SKM-1 treated with dmso at 0.1 percent for 144 hours (cell line): ENCODE data around the gene TTLL8.

Source experiments
- DNase-seq: peaks from one replicate; lab custom pipeline; 2025; ENCODE audit not compliant: unreplicated experiment; lab: John Stamatoyannopoulos, UW

Gene TTLL8

DNA sequence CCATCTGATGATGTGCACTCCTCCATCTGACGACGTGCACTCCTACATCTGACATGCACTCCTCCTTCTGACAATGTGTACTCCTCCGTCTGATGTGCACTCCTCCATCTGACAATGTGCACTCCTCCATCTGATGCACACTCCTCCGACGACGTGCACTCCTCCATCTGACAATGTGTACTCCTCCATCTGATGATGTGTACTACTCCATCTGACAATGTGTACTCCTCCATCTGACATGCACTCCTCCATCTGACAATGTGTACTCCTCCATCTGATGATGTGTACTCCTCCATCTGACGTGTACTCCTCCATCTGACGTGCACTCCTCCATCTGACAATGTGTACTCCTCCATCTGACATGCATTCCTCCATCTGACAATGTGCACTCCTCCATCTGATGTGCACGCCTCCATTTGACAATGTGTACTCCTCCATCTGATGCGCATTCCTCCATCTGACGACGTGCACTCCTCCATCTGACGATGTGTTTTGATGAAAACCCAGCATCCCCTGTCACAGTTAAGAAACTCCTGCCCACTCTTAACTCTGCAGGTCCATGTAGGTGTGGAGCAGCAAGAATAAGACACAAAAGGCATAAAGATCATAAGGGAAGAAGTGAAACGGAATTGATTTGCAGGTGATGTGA, 35.8 kb downstream of the TTLL8 start:
- no peak for DNase-seq

DNA sequence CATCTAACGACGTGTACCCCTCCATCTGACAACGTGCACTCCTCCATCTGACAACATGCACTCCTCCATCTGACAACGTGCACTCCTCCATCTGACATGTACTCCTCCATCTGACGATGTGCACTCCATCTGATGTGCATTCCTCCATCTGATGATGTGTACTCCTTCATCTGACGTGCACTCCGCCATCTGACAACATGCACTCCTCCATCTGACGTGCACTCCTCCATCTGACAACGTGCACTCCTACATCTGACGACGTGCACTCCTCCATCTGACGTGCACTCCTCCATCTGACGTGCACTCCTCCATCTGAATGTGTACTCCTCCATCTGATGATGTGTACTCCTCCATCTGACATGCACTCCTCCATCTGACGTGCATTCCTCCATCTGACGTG, 37.5 kb downstream of the TTLL8 start:
- DNase-seq, result no peak

DNA sequence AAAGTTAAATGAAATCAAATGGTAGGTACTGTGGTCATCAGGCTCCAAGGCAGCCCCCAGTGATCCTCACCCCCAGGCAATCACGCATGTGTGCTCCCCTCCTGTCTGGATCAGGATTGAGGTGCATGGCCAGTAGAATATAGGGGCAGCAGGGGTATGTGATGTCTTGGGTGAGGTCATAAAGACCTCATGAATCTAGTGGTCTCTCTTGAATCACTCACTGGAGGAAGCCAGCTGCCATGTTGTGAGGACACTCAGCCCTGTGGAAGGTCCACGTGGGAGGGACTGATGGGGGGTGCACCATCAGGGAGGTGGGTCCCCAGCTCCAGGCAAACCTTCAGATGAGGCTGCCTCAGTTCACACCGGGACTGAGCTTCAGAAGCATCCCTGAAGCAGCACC, 38.8 kb downstream of the TTLL8 start:
- DNase-seq, result no peak

DNA sequence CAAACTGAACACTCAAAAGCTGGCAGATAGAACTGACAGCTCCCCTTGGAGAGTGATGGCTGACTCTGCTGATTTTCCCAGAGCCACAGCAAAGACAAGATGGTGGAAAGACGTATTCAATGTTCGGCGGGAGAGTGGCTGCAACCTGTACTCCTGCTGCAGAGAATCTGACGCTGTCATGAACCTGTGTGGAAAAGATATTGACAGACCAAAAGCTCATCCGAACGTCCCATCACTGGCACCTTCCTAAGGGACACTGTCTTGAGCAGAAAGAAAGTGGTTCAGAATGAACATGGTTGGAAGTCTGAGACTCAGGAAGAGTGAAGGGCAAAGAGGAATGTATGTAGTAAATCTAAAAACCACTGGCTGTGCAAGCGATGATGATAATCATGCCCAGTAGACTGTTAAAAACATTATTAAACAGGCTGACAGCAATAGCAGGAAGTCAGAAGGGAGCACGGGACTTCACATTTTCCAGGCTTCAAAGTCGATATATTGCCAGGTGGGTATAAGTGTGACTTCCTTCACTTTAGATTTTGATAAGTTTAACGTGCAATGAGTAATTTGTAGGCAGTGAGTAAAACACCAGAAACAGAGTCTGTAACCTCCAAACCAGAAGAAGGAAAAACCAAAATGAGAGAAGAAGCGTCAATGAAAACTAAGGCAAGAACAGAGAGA, 39.4 kb downstream of the TTLL8 start:
- DNase-seq, result no peak

DNA sequence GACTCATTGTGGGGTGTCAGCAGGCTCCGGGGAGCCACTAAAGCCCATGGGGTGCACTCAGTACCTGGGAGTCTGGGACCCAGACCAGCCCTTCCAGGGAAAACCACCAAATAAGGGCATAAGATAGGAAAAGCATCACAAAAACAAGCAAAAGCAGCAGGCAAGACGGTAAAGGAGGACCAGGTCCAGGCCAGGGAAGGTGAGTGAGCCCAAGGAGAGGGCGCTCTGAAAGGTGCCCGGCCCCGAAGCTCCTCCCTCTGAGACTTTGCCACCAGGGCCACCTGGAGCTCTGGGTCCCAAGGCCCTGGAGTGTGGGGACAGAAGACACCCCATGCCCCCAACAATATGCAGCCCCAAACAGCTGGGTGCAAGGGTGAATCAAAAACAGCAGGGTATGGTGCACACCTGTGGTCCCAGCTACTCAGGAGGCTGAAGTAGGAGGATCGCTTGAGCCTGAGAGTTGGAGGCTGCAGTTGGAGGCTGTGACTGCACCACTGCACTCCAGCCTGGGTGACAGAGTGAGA, 40.3 kb downstream of the TTLL8 start:
- no peak for DNase-seq

DNA sequence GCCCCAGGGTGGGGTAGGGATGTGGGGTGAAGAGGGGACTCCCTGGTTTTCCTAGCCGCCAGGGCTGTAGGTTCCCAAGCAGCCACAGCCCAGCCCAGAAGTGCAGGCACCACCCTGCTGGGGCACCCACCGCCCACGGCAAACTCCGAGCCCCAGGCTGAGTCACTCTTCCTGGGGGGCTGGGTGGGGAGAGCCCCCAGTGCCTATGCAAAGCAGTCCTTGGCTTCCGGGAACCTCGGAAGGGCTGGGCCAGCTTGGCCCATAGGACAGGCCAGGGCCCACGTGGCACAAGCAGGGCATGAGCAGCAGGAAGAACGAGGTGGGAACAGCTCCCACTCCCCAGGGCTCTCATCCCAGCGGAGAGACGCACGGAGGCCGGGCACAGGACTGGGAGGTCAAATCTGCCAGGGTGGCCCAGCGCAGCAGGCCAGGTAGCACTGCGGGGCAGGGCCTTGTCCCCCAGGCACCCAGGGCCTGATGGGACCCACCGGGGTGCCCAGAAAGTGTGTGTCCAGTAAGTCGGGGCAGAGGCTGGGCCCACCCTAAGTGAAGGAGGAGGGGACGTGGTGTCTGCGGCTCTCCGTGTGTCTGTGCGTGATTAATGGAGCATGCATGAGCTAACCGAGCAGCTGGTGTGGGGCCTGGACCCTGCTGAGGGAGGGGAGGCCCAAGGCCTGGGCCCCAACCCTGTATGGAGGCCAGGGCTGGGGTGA, 41.0 kb downstream of the TTLL8 start:
- no peak for DNase-seq

DNA sequence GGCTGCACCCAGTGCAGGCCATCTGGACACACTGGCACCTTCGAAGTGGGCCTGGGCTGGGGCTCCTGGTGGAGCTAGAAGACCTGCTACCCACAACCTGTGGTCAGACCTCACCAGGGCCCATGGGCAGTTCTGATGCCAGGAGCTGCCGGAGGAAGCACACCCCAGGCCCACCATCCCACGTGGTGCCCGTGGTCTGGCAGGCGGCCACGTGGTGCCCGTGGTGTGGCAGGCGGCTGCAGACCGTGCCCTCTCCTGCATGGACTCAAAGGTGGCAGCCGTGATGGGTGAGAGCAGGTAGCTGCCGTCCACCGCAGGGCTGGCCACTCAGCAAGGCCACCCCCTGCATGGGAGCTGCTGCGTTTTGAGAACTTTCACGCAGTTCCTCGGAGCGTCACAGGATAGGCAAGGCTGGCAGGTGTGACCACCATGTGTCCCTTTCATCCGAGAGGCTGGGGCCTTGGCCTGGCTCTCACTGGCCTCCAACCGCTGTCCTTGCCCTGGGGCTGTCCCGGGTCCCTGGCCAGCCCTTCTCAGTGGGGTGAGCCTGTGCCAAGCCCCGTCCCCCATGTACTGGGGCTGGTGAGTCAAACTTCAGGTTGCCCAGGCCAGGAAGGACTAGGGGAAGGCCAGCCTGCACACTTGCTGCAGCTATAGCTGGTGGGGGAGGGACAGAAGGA, 41.6 kb downstream of the TTLL8 start:
- no peak for DNase-seq

DNA sequence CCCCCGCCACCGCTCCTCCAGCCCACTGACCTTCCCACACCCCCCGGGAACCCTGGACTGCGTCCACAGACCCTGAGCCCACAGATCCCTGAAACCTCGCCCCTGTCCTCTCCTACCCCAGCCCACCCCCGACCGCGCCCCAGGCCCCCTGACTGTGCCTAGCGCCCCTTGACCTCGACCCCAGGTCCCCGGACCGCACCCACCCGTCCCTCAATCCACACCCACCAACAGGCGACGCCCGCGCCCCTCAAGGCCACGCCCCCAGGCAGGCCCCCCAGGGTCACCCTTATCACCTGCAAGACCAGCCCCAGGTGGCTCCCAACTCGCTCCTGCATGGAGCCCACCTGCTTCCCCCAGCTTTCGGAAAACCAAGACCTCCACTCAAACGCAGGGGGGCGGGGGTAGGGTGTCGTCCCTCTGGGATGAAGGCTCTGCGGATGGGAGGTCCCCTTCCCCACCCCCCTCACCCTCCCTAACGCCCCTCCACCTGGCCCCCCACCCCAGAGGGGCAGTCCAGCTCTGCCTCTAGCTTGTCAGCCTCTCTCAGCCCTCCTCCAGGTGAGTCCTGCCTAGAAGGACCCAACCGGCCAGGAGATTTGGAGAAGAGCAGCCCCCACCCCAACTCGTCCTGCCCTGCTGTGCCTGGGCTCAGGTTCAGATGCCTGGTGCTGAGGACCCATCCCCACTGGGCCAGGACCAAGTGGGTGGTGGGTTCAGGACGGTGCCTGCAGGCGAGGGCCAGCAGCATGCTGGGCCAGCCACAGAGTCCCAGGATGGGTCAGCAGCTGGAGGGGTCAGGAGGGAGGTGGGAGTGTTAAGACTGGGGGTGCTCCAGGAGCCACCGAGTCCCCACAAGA, 42.4 kb downstream of the TTLL8 start:
- no peak for DNase-seq

DNA sequence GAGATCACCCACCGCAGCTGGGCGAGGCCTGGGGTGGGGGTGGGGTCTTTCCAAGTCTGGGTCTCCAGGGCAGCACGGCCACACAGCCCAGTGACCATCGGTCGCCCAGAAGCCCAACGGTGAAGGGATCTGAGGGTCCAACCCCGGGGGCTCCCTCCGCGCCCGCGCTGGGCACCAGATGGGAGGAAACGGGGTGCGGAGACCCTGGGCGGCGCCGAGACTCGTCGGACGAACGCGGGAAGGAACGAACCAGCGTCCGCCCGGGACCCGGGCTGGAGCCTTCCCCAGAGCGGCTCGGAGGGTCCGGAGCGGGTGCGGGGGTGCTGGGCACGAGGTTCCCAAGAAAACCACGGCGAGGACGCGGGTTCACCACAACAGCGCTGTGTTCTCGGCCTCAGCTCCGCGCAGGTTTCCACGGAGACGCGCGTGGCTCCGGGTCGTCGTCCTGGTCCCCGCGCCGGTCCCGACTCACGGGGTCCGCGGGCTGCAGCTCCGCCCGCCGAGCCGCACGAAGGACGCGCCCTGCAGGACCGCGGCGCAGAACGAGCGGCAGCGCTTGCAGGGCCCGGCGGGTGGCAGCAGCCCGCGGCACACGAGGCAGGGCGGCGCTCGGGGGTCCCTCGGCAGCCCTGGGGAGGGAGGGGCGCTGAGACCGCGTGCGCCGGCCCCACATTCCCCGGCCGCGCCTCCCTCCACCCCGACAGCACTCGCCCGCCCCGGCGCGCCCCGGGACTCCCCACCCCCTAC, 43.3 kb downstream of the TTLL8 start:
- no peak for DNase-seq

DNA sequence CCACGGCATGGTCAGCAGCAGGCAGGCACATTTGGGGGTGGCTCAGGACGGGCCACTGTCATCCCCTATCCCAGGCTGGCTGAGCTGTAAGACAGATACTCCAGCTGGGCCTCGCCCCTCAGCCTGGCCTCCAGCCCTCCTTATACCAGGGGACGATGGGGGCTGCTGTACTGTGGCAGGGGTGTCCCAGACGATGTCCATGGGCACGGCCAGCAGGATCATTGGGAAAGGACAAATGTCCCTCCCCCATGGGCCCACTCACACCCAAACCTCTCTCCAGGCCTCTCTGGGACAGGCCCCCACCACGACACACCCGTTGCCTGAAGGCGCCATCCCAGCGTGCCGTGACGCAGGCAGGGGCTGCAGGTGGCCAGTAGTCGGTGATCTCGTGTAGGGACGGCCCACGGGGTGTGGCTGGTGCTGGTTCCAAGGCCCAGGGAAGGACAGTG, 44.0 kb downstream of the TTLL8 start:
- DNase-seq, result no peak

DNA sequence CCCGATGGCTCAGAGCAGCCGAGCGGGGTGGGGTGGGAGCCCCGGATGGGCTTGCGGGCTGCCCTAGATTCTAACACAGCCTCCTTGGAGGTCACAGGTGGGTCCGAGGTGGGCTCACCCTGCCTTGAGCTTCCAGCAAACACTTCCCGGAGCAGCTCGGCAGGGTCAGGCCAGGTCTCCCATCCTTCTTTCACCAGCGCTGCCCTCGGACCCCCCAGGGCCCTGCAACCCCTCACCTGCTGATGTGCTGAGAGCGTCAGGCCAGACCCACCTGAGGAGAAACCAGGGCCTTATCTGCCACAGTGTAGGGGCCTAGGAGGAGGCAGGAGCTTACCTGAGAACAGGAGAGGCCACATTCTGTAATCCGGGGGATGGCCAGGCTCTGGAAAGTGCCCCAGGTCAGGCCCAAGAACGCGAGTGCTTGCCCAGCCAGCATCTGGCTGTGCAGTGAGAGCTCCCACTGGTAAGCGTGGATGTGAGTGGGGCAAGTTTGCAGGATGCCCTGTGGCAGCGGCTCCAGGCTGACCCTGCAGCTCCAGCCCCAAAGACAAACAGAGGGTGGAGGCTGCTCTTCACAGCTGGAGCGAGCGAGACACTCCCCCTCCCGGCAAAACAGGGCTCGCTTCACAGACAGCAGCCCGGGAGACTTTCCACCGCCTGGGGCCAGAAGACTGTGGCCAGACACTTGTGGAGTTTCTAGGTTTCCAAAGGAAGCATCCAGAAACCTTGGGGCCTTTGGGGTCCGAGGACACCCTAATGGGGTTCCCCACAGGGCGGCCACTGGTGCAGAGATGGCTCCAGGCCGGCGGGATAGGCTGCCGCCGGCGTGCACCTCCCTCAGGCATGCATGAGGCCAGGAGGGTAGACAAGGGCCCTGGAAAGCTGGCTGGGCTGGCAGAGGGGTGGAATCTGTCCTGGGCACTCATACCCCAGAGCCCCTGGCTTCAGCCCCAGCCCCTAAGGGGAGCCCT, 45.6 kb downstream of the TTLL8 start, which contains the start of gene IL17REL:
Gene IL17REL (minus strand): TSS at position 555 of the 971 bp plus-strand sequence. CDS start 119 bp downstream, at position 436.
- no peak for DNase-seq

DNA sequence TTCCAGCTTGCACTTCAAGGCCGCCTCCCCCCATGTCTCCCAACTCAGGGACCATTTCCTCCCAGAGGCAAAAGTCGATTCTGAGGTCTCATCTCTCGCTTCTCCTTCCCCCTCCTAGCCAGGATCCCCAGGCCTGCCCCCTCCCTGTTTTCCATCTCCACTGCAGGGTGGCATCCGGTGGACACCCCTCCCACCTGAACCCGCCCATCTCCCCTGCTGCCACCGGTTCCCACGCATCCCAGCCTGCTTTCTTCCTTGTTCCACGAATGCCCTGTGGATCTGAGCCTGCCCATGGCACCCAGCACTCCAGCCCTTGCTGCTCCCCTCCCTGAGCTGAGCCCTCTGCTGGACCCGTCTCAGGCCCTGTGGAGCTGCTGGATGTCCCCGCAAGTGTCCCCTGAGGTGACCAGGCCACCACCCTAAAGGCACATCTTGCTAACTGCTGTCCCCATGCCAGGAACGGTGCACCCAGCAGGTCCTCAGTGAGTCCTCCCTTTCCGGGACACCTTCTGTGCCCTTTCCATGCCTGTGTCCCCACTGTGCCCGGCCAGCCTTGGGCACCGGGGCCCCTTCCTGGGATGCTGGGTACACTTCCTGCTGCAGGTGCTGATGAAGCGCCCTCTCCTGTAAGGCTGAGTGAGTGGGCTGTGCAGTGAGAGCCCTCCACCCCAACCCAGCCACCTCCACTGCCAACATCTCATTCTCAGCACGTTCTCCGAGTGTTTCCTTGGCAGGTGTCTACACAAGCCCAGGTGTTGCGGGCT, 46.5 kb downstream of the TTLL8 start:
- no peak for DNase-seq

DNA sequence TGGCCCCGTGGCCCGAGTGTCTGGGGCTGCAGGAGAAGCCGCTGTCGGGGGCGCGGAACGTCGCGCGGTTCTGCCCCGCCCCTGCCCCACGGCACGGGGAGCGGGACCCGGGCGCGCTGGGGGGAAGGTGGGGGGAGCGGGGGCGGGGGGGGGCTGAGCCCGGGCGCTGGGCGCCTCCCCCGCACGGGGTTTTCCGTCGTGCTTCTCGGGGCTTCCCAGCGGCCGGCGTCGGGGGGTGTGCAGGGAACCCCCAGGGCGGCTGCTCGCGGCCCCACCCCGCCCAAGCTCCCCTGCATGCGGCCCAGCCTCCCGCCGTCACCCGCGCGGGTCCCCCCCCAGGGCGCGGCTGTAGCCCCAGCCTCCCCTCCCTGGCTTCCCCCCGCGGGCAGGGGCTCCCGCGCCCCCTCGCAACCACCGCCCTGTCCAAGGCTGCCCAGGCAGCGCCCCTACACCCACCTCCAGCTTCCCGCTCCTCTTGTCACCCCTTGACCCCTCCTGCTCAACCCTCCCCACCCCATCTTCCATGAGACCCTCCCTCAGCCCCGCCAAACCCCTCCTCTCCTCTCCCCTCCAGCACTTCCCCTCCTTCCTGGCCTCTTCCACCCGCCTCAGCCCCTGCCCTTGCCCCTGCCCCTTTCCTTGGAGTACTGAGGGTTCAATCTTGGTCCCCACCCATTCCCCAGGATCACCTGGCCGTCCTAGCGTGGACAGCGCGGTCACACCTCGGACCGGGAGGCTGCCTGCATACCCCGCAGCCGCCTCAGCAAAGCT, 47.2 kb downstream of the TTLL8 start:
- no peak for DNase-seq

DNA sequence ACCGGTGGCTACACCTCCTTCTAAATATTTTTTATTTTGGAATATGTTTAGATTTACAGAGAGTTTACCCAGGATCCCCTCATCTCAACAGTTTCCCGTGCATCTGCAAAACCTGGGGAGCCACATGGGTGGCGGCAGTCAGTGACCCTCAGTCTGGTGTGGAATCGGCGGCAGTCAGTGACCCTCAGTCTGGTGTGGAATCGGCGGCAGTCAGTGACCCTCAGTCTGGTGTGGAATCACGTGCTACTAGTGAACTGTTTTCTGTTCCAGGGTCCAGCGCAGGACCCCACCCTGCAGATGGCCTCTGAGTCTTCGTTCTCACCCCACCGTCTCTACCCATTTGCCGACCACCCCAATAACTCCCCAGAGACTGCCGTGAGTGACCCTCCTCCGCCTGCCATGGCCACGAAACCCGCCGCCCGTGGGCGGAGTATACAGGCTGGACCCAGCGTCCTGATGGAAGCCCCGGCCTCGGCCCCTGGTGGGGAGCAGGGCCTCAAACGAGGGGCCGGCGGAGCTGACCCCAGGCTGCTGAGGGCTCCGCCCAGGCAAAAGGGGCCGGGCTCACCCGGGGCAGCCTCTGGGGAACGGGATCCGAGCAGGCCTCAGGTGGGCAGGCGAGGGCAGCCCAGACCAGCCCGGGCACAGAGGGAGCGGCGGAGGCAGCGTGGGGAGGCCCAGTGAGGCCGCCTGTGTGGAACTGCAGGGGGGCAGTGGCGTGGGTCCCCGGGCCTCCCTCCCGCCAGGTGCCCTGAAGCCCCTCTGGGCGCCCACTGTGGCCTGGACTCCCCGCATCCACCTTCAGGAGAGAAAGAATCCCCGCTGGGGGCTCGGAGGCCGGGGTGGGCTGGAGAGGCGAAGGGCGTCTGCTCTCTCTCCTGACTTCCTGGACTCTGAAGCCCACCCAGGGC, 48.1 kb downstream of the TTLL8 start:
- no peak for DNase-seq

DNA sequence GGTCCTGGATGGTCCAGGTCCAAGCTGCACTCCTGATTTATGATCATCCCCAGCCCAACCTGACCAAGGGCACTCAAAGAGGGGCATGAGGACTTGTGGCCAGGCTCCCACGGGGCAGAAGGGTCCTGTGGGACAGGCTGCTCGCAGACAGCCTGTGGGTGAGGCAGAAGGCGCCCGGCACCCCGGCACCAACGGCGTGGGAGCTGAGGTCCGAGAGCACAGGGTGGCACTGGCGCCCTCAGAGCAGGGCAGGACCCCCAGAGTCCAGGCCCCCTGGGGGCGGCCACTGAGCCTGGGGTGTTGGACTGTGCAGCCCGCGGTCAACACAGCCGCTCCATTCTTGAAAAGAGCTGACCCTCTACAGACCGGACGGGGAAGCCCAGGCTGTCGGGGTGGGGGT, 48.8 kb downstream of the TTLL8 start:
- no peak for DNase-seq
